IPS-18c (cell line): Measurements from ENCODE around the gene FAAP100.
"Not testable (repeated sequence)": the region's sequence is repeated elsewhere in the genome, so short reads cannot be mapped to it uniquely, and the experiment has no call there.

Source experiments
- H3K4me3 ChIP-seq: 2 replicates; pipeline ENCODE4 v1.7.0; 2013; ENCODE audit warnings: low read depth, mild to moderate bottlenecking, low read length, moderate library complexity; ENCODE audit not compliant: insufficient read depth
- H3K9me3 ChIP-seq: one replicate; pipeline ENCODE4 v1.6.1; 2013; ENCODE audit warnings: mild to moderate bottlenecking, low read length, moderate library complexity; ENCODE audit not compliant: control insufficient read depth, insufficient read depth

The FAAP100 gene, protein sequence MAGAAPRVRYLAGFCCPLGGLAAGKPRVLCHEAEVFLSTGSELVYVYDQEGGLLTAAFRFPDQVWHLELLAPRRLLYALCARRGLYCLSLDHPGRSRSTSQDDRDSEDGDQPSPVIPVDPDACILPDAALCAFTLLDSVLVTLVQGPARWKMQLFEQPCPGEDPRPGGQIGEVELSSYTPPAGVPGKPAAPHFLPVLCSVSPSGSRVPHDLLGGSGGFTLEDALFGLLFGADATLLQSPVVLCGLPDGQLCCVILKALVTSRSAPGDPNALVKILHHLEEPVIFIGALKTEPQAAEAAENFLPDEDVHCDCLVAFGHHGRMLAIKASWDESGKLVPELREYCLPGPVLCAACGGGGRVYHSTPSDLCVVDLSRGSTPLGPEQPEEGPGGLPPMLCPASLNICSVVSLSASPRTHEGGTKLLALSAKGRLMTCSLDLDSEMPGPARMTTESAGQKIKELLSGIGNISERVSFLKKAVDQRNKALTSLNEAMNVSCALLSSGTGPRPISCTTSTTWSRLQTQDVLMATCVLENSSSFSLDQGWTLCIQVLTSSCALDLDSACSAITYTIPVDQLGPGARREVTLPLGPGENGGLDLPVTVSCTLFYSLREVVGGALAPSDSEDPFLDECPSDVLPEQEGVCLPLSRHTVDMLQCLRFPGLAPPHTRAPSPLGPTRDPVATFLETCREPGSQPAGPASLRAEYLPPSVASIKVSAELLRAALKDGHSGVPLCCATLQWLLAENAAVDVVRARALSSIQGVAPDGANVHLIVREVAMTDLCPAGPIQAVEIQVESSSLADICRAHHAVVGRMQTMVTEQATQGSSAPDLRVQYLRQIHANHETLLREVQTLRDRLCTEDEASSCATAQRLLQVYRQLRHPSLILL

DNA sequence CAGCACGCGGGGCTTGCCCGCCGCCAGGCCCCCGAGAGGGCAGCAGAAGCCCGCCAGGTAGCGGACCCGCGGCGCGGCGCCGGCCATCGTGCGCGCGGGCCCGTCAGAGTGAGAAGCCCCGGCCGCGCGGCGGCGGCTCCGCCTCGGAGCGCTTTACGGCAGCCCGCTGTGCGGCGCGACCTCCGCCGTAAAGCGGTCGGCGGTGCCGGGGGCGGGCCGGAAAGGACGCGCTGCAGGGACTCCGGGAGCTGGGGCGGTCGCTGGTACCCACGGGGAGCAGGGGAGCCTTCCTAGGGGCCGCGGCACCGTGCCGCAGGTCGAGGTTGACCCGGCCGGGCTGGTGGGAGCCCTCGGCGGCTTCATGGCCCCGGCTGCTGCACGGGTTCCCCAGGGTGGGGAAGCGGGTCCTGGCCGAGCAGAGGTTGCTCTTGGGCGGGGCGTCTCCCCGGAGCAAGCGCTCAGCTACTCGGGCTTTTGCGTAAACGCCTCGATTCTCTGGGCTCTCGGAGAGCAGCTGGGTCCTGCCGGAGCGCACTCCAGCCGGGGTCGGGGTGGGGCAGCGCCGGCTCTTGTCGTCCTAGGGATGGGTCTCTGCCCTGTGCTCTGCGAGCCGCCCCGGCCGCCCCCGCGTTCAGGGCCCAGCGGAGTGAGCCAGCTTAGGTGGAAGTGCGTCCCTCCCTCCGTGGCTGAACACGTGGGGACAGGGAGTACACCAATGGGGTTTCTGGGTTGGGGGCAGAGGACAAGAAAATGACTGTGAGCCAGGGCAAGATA is at the start of gene FAAP100:
Gene FAAP100, minus strand, starts transcription at position 110 of the 774 bp plus-strand sequence. Its CDS starts 23 bp downstream, at position 87.
- H3K9me3 ChIP-seq, result peaks cover 2% of the 10 kb centered on the region
- peak within 1 kb of the TSS; percentile 92 for H3K4me3 ChIP-seq

DNA sequence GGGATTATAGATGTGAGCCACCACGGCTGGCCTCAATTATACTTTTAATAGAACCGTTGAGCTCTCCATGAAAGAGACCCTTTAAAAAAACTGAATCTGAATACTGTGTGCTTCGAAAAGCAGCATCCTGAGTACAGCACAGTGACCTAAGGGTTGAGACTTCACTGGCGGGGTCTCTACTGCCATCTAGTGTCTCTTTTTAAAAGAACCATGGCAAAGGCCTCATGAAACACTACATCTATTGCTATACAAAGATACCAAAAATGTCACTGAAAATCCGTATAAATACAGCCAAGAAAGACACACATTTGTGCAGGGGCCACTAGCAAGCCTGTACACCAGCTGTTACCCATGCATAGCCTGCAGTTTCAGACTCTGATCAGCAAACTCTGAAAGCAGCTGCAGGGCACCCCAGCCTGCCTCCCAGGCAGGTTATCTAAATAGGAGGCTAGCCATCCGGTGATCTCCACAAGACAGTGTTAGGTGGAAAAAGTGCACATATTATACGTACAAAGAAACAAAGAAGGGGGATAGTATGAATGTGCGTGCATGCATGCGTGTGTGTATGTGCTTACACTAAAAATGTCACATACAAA is 49.5 kb upstream of the FAAP100 start:
- no peak overlapping the region for H3K4me3 ChIP-seq
- H3K9me3 ChIP-seq, result no peaks in the 10 kb centered on the region

DNA sequence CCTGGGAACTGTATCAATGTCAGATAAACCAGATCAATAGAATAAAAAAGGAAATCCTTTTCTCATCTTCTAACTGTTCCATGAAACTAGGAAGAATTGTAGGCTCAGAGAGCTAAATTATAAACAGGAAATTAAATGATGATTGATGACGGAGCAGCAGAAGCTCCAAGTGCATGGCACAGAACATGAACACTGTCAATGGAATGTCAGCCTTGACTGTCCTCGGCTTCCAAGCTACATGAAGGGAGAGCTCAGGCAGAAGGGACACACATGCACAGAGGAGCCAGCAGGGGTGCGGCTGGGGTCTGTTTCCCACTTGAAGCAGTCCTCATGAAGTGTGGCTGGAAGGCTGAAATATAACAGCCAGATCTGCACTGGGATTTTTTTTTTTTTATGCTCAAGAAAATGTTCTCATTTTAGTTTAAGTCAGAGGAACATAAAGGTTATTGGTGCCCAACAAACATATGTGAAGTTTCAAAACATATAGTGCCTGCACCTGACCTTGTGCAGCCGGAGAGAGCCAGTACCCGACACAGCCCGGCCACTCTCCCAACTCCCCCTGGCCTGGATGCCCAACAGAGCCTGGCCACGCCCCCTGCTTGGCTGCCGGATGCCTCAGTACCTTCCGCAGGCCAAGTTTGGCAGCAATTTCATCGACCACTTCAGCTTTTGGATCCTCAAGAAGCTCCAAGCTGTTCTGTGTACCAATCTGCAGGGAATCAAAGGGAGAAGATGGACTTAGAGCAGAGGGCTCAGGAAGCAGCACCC is 47.8 kb upstream of the FAAP100 start:
- Histone ChIP-seq H3K4me3 (no peak overlapping the region), H3K9me3 (no peaks in the 10 kb centered on the region)

DNA sequence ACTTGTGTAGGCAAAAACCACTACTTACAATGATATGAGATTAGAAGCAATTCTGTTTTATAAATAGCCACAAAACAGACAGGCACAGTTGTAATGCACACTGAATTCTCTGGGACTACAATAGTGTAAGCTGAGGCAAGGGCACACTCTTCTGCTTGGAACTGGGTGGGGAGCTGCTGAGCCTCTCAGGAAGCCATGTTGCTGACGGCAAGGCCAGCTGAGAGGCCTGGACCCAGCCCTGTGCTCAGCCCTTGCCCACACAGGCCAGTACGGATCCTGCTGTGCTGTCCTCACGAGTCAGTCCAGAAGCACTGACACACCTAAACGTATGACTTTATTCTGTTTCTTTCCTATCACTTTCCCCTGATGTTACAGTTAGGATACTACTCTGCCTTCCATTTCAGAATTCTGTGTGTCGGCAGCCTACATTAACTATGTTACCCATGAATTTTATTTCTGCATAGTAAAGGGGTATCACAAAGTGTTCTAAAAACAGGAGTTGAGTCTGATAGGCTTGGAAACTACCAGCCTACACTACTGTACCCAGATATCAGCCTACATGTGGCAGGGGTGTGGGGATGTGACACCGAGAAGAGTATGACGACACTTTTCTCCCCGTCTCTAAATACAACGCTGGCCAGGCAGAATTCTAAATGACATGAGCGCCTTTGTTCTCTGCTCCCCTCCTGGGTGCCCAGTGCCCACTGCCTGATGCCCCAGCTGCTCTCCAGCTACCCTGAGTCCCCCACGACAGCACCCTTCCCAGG is 41.1 kb upstream of the FAAP100 start:
- no peak overlapping the region for H3K4me3 ChIP-seq
- H3K9me3 ChIP-seq, result no peaks in the 10 kb centered on the region

GRCh38 chr17:81591971-81592370 is 39.8 kb upstream of the FAAP100 start:
- H3K4me3 ChIP-seq, result no peak overlapping the region
- H3K9me3 ChIP-seq, result no peaks in the 10 kb centered on the region

DNA sequence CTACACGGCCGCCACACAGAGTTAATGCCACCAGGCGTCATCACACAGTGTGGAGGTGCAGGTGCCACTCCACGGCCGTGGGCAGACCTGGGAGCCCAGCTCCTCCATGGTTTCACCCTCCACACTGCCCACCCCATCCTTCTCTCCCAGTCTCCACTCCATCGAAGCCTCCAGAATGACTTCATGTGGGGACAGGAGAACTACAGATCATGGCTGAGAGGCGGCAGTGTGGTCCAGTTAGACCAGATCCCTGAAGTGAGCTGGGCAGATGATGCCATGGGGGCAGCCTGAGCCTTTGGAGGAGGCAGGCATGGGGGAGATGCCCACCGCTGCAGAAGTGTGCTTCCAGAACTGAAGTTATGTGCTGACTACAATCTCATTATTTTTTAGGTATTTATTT is 38.0 kb upstream of the FAAP100 start:
- Histone ChIP-seq H3K9me3 (no peaks in the 10 kb centered on the region), H3K4me3 (no peak overlapping the region)

DNA sequence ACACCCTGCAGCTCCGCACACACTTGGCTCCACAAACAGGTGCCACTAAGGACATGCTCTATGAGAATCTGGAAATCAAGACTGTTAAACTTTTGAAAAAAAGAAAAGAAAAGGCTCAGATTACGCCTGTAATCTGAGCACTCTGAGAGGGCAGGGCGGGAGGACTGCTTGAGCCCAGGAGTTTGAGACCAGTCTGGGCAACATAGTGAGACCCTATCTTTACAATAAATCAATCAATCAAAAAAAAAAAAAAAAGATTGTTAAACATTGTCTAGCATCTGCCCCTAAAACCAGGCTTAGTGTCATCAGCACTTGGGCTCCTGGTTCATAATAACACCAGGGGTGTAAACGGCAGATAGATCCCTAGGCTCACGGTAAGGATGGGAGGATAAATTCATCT is 37.5 kb upstream of the FAAP100 start:
- Histone ChIP-seq H3K9me3 (no peaks in the 10 kb centered on the region), H3K4me3 (no peak overlapping the region)

DNA sequence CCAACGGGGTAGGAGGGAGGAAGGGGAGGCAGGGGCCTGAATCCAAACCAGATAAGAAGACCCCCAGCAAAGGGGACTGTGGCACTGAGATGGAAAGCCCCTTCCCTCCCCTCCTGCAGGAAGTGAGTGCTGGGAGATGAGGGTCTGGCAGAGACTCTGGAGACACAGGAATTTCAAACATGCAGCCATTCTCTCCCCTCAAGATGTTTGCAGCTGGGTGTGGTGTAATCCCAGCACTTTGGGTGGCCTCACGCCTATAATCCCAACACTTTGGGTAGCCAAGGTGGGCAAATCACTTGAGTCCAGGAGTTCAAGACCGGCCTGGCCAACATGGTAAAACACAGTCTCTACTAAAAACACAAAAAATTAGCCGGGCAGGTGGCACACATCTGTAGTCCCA is 33.9 kb upstream of the FAAP100 start:
- no peaks in the 10 kb centered on the region for H3K9me3 ChIP-seq
- H3K4me3 ChIP-seq, result no peak overlapping the region

GRCh38 chr17:81584771-81585170 is 32.6 kb upstream of the FAAP100 start:
- H3K9me3 ChIP-seq, H3K4me3 ChIP-seq: not testable (repeated sequence)

DNA sequence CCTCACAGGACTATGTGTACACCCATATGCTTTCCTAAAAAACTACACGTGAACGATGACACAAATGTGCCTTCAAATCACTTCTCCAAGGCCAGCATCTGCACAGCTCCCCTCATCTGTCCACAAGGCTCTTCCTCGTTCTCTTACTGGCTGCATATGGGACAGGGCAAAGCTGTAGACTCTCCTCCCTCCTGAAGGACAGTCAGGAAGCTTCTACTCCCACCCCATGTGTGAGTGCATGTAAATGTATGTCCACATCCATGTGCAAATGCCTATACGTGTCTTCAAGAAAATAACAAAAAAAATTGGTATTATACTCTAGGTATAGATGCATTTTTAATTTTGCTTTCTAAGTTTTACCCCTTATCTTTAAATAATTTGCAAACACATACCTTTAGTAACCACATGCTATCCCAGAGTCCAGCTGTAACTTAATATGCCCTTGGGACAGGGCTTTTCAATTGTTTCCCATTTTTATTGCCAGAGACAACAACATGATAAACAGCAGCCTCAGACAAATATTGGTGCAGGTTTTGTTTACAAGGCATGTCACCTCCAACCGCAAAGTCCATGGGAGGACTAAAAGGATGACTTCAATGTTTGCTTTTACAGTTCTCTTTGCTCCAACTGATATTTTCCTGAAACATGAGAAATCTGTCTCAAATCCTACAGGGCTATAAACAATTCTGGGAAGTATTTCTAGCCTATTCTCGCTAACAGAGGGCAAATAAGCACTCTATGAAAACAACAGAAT is 31.6 kb upstream of the FAAP100 start:
- Histone ChIP-seq H3K9me3 (no peaks in the 10 kb centered on the region), H3K4me3 (no peak overlapping the region)

DNA sequence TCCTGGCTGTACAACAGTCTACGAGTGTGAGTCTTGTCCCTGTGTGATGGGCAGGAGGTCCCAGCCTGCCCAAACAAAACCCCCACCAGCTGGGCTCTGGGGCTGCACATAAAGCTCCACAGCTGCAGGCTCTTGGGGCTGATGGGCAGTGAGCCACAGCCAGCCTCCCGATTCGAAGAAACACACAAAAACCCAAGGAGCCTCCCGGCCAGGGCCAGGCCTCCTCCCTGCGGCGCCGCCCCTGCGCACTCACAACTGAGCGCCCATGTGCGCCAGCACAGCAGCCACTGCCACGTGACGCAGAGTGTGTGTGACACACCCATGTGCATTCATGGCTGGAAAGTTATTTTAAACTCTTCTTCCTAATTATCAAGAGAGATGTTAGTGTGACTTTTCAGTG is 30.6 kb upstream of the FAAP100 start:
- no peak overlapping the region for H3K4me3 ChIP-seq
- no peaks in the 10 kb centered on the region for H3K9me3 ChIP-seq

DNA sequence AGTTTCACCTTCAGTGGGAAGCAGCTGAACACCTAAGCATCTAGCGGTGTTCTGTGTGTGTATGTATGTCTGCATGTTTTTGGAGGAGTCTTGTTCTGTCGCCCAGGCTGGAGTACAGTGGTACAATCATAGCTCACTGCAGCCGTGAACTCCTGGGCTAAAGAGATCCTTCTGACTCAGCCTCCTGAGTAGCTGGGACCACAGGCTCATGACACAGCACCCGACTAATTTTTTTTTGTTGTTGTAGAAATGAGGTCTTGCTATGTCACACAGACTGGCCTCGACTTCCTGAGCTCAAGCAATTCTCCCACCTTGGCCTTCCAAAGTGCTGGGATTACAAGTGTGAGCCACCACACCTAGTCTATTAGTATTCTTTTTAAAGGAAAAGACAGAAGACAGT is 30.2 kb upstream of the FAAP100 start:
- H3K4me3 ChIP-seq, result no peak overlapping the region
- no peaks in the 10 kb centered on the region for H3K9me3 ChIP-seq

DNA sequence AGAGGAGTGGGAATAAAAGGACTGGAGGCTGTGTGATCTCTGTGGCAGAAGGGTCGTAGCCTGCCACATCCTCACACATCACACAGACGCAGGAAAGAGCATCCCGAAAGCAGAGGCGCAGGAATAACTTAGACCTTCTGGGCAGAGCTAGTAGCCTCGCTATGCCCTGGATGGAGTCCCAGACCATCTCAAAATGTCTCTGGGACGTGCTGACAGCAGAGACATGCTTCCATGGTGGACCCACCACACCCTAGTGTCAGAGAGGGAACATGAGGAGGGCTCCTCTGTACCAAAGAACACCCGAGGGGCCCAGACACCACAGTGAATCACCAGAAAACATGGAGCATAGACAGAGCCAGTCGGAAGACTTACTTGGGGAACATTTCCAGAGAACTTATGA is 29.6 kb upstream of the FAAP100 start:
- no peaks in the 10 kb centered on the region for H3K9me3 ChIP-seq
- no peak overlapping the region for H3K4me3 ChIP-seq

DNA sequence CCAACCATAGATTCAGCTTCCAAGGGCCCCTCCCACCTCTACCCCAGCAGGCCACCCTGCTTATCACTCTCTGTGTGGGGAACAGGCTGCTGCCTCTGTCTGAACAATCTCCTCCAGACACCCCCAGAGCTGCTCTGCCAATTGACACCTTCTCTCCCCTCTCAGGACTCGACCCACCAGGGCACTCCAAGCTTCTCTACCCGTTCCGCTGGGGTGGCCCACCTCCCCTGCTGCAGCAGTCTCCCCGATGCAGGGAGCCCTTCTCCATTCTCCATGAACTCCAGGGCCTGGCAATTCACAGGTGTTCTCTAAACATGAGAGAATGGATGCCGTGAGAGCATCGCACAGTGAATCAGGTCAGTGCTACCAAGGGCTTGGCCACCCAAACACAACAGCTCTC is 28.3 kb upstream of the FAAP100 start:
- Histone ChIP-seq H3K4me3 (no peak overlapping the region), H3K9me3 (no peaks in the 10 kb centered on the region)

GRCh38 chr17:81579821-81580321 is 27.7 kb upstream of the FAAP100 start:
- H3K9me3 ChIP-seq, result no peaks in the 10 kb centered on the region

More at GRCh38 chr17:81579821-81580321, 27.7 kb upstream of the FAAP100 start:
- H3K4me3 ChIP-seq, result no peak overlapping the region
